ENCODE measurements around the gene CHD5.
"Not testable (repeated sequence)": the region's sequence is repeated elsewhere in the genome, so short reads cannot be mapped to it uniquely, and the experiment has no call there.

CHD5 gene

GRCh38 chr1:6180268-6180706, at the start of gene CHD5:
Gene CHD5 (minus strand): TSS chr1:6180321. CDS start chr1:6180023, 298 bp downstream.
- DNase-seq, result peak; percentile 68

GRCh38 chr1:6225651-6226050, 45.5 kb upstream of the CHD5 start:
- no peak for DNase-seq

- DNase-seq, result no peak
These were observed 44.6 kb upstream of the CHD5 start for GRCh38 chr1:6224718-6225117.

GRCh38 chr1:6223617-6224016, 43.5 kb upstream of the CHD5 start:
- DNase-seq, result no peak

GRCh38 chr1:6222636-6223035, 42.5 kb upstream of the CHD5 start:
- DNase-seq, result no peak

GRCh38 chr1:6221210-6221784, 41.2 kb upstream of the CHD5 start:
- peak; percentile 91 for DNase-seq

- DNase-seq, result no peak
These were observed 40.1 kb upstream of the CHD5 start for GRCh38 chr1:6220236-6220635.

- DNase-seq, result not testable (repeated sequence)
These were observed 39.5 kb upstream of the CHD5 start for GRCh38 chr1:6219641-6220040.

- DNase-seq, result no peak
These were observed 38.4 kb upstream of the CHD5 start for GRCh38 chr1:6218375-6219164.

- DNase-seq, result no peak
These were observed 32.3 kb upstream of the CHD5 start for GRCh38 chr1:6212193-6212959.

- no peak for DNase-seq
These were observed 31.6 kb upstream of the CHD5 start for GRCh38 chr1:6211731-6212130.

- DNase-seq, result no peak
These were observed 30.7 kb upstream of the CHD5 start for GRCh38 chr1:6210591-6211355.

GRCh38 chr1:6209661-6210580, 29.8 kb upstream of the CHD5 start:
- DNase-seq, result peak; percentile 71

GRCh38 chr1:6208723-6209660, 28.9 kb upstream of the CHD5 start:
- DNase-seq, result peak; percentile 82

GRCh38 chr1:6207921-6208320, 27.8 kb upstream of the CHD5 start:
- DNase-seq, result no peak

- no peak for DNase-seq
These were observed 27.2 kb upstream of the CHD5 start for GRCh38 chr1:6207075-6207885.

GRCh38 chr1:6206520-6206855, 26.4 kb upstream of the CHD5 start:
- DNase-seq, result no peak

- no peak for DNase-seq
These were observed 25.9 kb upstream of the CHD5 start, which contains the start of gene RNF207 for GRCh38 chr1:6205849-6206519. Gene RNF207 (plus strand): TSS chr1:6206119. CDS start chr1:6206536, 417 bp downstream.

- no peak for DNase-seq
These were observed 22.1 kb upstream of the CHD5 start for GRCh38 chr1:6202256-6202655.

Data from NCI-H1092 (cell line).